ENCODE measurements around the gene SLC11A1. TPM values are rescaled to one million over a fixed set of nuclear protein-coding genes. Genes with fewer than 3 reads are reported as not detected.

SLC11A1 gene
- total RNA-seq, 4 donors from 2014 or later: 5.6 to 38.1 (median 20.7) TPM

- intact Hi-C loops (cut with DNase I): no loop called here
- Histone ChIP-seq H3K27ac (replicated peaks in 1 of 4) (peak overlapping the region; percentile 81 to 99 (median 89)), H3K27me3 (no peaks in the 10 kb centered on the region), H3K4me3 (no peak overlapping the region), H3K36me3 (peaks cover 26 to 41% (median 41%) of the 10 kb centered on the region in 4 donors), H3K9me3 (no peaks in the 10 kb centered on the region), H3K4me1 (peaks cover 53 to 78% (median 73%) of the 10 kb centered on the region in 4 donors)
- 72% methylated on average over 7 of the region's 7 CpGs for WGBS
- no peak for TF ChIP-seq POLR2A (IDR thresholded peaks at IDR 0.05; ENCODE audit: low read depth)
- TF ChIP-seq POLR2AphosphoS5 (IDR thresholded peaks at IDR 0.05): no peak
- TF ChIP-seq CTCF (IDR thresholded peaks at IDR 0.05): no peak
- TF ChIP-seq EP300 (IDR thresholded peaks at IDR 0.05): no peak
- DNase-seq (ENCODE audit: extremely low spot score): no peak
These were observed 21.7 kb downstream of the SLC11A1 start for GRCh38 chr2:218403810-218404209.

DNA sequence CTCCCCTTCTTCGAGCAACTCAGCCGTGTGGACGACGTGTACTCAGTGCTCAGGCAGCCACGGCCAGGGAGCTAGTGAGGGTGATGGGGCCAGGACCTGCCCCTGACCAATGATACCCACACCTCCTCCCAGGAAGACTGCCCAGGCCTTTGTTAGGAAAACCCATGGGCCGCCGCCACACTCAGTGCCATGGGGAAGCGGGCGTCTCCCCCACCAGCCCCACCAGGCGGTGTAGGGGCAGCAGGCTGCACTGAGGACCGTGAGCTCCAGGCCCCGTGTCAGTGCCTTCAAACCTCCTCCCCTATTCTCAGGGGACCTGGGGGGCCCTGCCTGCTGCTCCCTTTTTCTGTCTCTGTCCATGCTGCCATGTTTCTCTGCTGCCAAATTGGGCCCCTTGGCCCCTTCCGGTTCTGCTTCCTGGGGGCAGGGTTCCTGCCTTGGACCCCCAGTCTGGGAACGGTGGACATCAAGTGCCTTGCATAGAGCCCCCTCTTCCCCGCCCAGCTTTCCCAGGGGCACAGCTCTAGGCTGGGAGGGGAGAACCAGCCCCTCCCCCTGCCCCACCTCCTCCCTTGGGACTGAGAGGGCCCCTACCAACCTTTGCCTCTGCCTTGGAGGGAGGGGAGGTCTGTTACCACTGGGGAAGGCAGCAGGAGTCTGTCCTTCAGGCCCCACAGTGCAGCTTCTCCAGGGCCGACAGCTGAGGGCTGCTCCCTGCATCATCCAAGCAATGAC is 22.4 kb downstream of the SLC11A1 start:
- Histone ChIP-seq H3K36me3 (peaks cover 26 to 41% (median 41%) of the 10 kb centered on the region in 4 donors), H3K27ac (replicated peaks in 1 of 4) (peak overlapping the region; percentile 81 to 90 (median 86)), H3K4me1 (peaks cover 53 to 73% (median 68%) of the 10 kb centered on the region in 4 donors), H3K27me3 (no peaks in the 10 kb centered on the region), H3K4me3 (no peak overlapping the region), H3K9me3 (no peaks in the 10 kb centered on the region)
- 36% methylated on average over 8 of the region's 16 CpGs for WGBS
- intact Hi-C loops (cut with DNase I): loop anchor here (5.0 kb wide), 3 partner anchors 63 to 258 kb away; partner anchors contain the start of genes CNOT9 and USP37
- TF ChIP-seq POLR2A (IDR thresholded peaks at IDR 0.05; ENCODE audit: low read depth) (no peak), EP300 (IDR thresholded peaks at IDR 0.05) (no peak)
- no peak for DNase-seq (ENCODE audit: extremely low spot score)

- 62% methylated on average over 6 of the region's 8 CpGs for WGBS
These were observed 23.1 kb downstream of the SLC11A1 start for GRCh38 chr2:218405086-218405745.

DNA sequence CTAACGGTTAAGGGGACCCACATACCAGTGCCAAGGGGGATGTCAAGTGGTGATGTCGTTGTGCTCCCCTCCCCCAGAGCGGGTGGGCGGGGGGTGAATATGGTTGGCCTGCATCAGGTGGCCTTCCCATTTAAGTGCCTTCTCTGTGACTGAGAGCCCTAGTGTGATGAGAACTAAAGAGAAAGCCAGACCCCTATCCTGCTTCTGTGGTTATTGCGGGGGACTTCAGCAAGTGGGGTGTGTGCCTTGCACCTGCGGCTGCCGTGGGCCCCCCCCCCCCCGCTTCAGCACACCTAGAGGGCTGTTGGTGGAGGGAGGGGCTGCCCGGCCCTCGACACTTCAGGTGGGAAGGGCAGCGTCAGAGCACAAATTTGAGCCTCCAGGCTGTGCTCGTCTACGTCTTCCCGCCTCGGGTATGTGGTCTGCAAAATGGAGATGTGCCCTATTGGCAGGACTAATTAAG is 23.7 kb downstream of the SLC11A1 start:
- WGBS: 0% methylated on average over 5 of the region's 15 CpGs
- DNase-seq (ENCODE audit: extremely low spot score): no peak
- Histone ChIP-seq H3K4me1 (peaks cover 53 to 70% (median 68%) of the 10 kb centered on the region in 4 donors), H3K36me3 (peaks cover 26 to 41% (median 41%) of the 10 kb centered on the region in 4 donors), H3K4me3 (peak overlapping the region; percentile 51 to 62 (median 56)), H3K27ac (replicated peaks in 1 of 4) (peak overlapping the region; percentile 81 to 90 (median 86)), H3K27me3 (no peaks in the 10 kb centered on the region), H3K9me3 (no peaks in the 10 kb centered on the region)
- intact Hi-C loops (cut with DNase I): loop anchor here (5.0 kb wide), 3 partner anchors 62 to 257 kb away; partner anchors contain the start of genes CNOT9 and USP37
- TF ChIP-seq POLR2A (IDR thresholded peaks at IDR 0.05; ENCODE audit: low read depth): no peak
- TF ChIP-seq EP300 (IDR thresholded peaks at IDR 0.05): no peak
- TF ChIP-seq CTCF (IDR thresholded peaks at IDR 0.05): no peak
- TF ChIP-seq POLR2AphosphoS5 (IDR thresholded peaks at IDR 0.05): no peak

More at GRCh38 chr2:218405086-218405745, 23.1 kb downstream of the SLC11A1 start:
- no peaks in the 10 kb centered on the region for H3K9me3 ChIP-seq
- H3K36me3 ChIP-seq: peaks cover 26 to 41% (median 41%) of the 10 kb centered on the region in 4 donors
- DNase-seq (ENCODE audit: extremely low spot score): no peak
- no peaks in the 10 kb centered on the region for H3K27me3 ChIP-seq
- intact Hi-C loops (cut with DNase I): loop anchor here (5.0 kb wide), 3 partner anchors 62 to 257 kb away; partner anchors contain the start of genes CNOT9 and USP37
- H3K4me3 ChIP-seq: peak overlapping the region; percentile 51 to 62 (median 56)
- peaks cover 53 to 73% (median 68%) of the 10 kb centered on the region in 4 donors for H3K4me1 ChIP-seq
- H3K27ac ChIP-seq (replicated peaks in 1 of 4): peak overlapping the region; percentile 81 to 90 (median 86)
- TF ChIP-seq CTCF (IDR thresholded peaks at IDR 0.05) (no peak), EP300 (IDR thresholded peaks at IDR 0.05) (no peak), POLR2A (IDR thresholded peaks at IDR 0.05; ENCODE audit: low read depth) (no peak), POLR2AphosphoS5 (IDR thresholded peaks at IDR 0.05) (no peak)
